Cardiac muscle cell (in vitro differentiated cells and primary cell): Measurements from ENCODE around the gene DUSP8. TPM values are rescaled to one million over a fixed set of nuclear protein-coding genes. Genes with fewer than 3 reads are reported as not detected.

Source experiments
- DNase-seq, 2 donors: peaks; one replicate each; pipeline versions ENCODE4 v3.0.0 to v3.0.0-alpha.2; 2010 to 2017; ENCODE audit warnings: low read depth in 1 of 2, low spot score in 1 of 2
- H3K27ac ChIP-seq: fragments of 200-600 bp; sonication (generic); 2 replicates; pipeline ENCODE4 v1.5.1; 2016
- H3K27me3 ChIP-seq: fragments of 200-600 bp; sonication (generic); 2 replicates; pipeline ENCODE4 v1.6.0; 2016; ENCODE audit warnings: control low read depth
- H3K36me3 ChIP-seq: fragments of 200-600 bp; sonication (generic); 2 replicates; pipeline ENCODE4 v1.5.1; 2016; ENCODE audit warnings: control low read depth
- H3K4me1 ChIP-seq: fragments of 200-600 bp; sonication (generic); 2 replicates; pipeline ENCODE4 v1.8.1; 2017; ENCODE audit warnings: low read depth, mild to moderate bottlenecking, mixed run types
- H3K4me3 ChIP-seq: fragments of 200-600 bp; sonication (generic); 2 replicates; pipeline ENCODE4 v1.5.1; 2016; ENCODE audit warnings: mild to moderate bottlenecking
- H3K9me3 ChIP-seq: fragments of 200-600 bp; sonication (generic); 2 replicates; pipeline ENCODE4 v1.5.1; 2017; ENCODE audit warnings: low read depth, mild to moderate bottlenecking, control low read depth
- CTCF ChIP-seq: IDR thresholded peaks from 2 replicates; pipeline ENCODE4 v1.5.1; 2012; ENCODE audit warnings: low read depth, mild to moderate bottlenecking, low read length
- polyA plus RNA-seq: library from polyadenylated mRNA; unstranded; fragments of >200 nt; fragmentation: Nextera tagmentation; extraction: Ambion mirVana; gene quantifications from 2 replicates; pipeline ENCODE4 v1.2.1, GENCODE V29; 2016
- total RNA-seq: library from RNA; depleted of rRNA; stranded (reverse); fragments of >200 nt; gene quantifications from 2 replicates; pipeline ENCODE4 v1.2.3, GENCODE V29; 2016

Gene DUSP8
- total and polyA plus RNA-seq, 2 experiments from 2014 or later: 0.51 to 0.59 TPM

- Histone ChIP-seq H3K9me3 (no peaks in the 10 kb centered on the region), H3K27ac (no peak overlapping the region), H3K4me1 (peaks cover 7% of the 10 kb centered on the region), H3K27me3 (no peaks in the 10 kb centered on the region), H3K4me3 (no peak overlapping the region), H3K36me3 (no peaks in the 10 kb centered on the region)
- no peak for TF ChIP-seq CTCF
- DNase-seq: no peak
Observed at GRCh38 chr11:1504138-1504537, 67.9 kb downstream of the DUSP8 start.

Other genes starting within 250 kb of the DUSP8 start
- gene BRSK2, start 182.3 kb downstream of the DUSP8 start, total RNA-seq: 0.69 and 3.0 TPM in 2 replicates
- 1.2 and 2.7 TPM in 2 replicates for gene BRSK2, start 182.3 kb downstream of the DUSP8 start, polyA plus RNA-seq
- gene MOB2, start 85.5 kb downstream of the DUSP8 start, total RNA-seq: 31.1 and 43.8 TPM in 2 replicates
- gene MOB2, start 85.5 kb downstream of the DUSP8 start, polyA plus RNA-seq: 52.0 and 55.9 TPM in 2 replicates
- not detected in 2 replicates for gene KRTAP5-1, start 13.0 kb upstream of the DUSP8 start, total RNA-seq
- not detected in 2 replicates for gene KRTAP5-1, start 13.0 kb upstream of the DUSP8 start, polyA plus RNA-seq
- gene KRTAP5-2, start 26.0 kb upstream of the DUSP8 start, total RNA-seq: not detected in 2 replicates
- not detected in 2 replicates for gene KRTAP5-2, start 26.0 kb upstream of the DUSP8 start, polyA plus RNA-seq
- gene KRTAP5-3, start 36.2 kb upstream of the DUSP8 start, total RNA-seq: not detected in 2 replicates
- gene KRTAP5-3, start 36.2 kb upstream of the DUSP8 start, polyA plus RNA-seq: not detected in 2 replicates
- not detected in 2 replicates for gene KRTAP5-4, start 49.9 kb upstream of the DUSP8 start, total RNA-seq
- not detected in 2 replicates for gene KRTAP5-4, start 49.9 kb upstream of the DUSP8 start, polyA plus RNA-seq
- gene KRTAP5-5, start 57.5 kb upstream of the DUSP8 start, total RNA-seq: not detected in 2 replicates
- gene KRTAP5-5, start 57.5 kb upstream of the DUSP8 start, polyA plus RNA-seq: not detected in 2 replicates
- not detected in 2 replicates for gene KRTAP5-6, start 124.9 kb upstream of the DUSP8 start, total RNA-seq
- gene KRTAP5-6, start 124.9 kb upstream of the DUSP8 start, polyA plus RNA-seq: not detected in 2 replicates
- 1.9 TPM in 1 of 2 replicates, not detected in the other for gene IFITM10, start 178.3 kb upstream of the DUSP8 start, total RNA-seq
- 1.4 TPM in 1 of 2 replicates, not detected in the other for gene IFITM10, start 178.3 kb upstream of the DUSP8 start, polyA plus RNA-seq
- 221 and 239 TPM in 2 replicates for gene CTSD, start 191.7 kb upstream of the DUSP8 start, total RNA-seq
- 231 and 258 TPM in 2 replicates for gene CTSD, start 191.7 kb upstream of the DUSP8 start, polyA plus RNA-seq